Measurements from ENCODE around the gene DRD2.

DRD2 gene

GRCh38 chr11:113494021-113494420 lies 18.8 kb upstream of the DRD2 start:
- Histone ChIP-seq H3K4me2 (no peak overlapping the region), H3K36me3 (ENCODE audit: insufficient read depth) (no peaks in the 10 kb centered on the region), H3K4me3 (IDR thresholded peaks at IDR 0.05; ENCODE audit: insufficient read depth, low read depth, low read length) (no peak overlapping the region), H3K79me2 (ENCODE audit: insufficient read depth, low read depth) (no peaks in the 10 kb centered on the region), H3K9ac (no peak overlapping the region), H3K27me3 (ENCODE audit: insufficient read depth, low read depth) (no peaks in the 10 kb centered on the region), H4K20me1 (ENCODE audit: insufficient read depth) (no peaks in the 10 kb centered on the region), H3K4me1 (ENCODE audit: low read depth, poor library complexity, severe bottlenecking) (no peaks in the 10 kb centered on the region), H3K27ac (no peak overlapping the region), H2AFZ (ENCODE audit: low read depth) (no peak overlapping the region)
- no peak for TF ChIP-seq CTCF (conservative IDR thresholded peaks at IDR 0.05; ENCODE audit: low read depth, low read length)

GRCh38 chr11:113493206-113493605 lies 18.0 kb upstream of the DRD2 start:
- TF ChIP-seq CTCF (conservative IDR thresholded peaks at IDR 0.05; ENCODE audit: low read depth, low read length), result no peak
- H3K9ac ChIP-seq, result no peak overlapping the region
- no peaks in the 10 kb centered on the region for H3K27me3 ChIP-seq (ENCODE audit: insufficient read depth, low read depth)
- no peak overlapping the region for H2AFZ ChIP-seq (ENCODE audit: low read depth)
- H3K4me1 ChIP-seq (ENCODE audit: low read depth, poor library complexity, severe bottlenecking), result no peaks in the 10 kb centered on the region
- no peak overlapping the region for H3K4me3 ChIP-seq (IDR thresholded peaks at IDR 0.05; ENCODE audit: insufficient read depth, low read depth, low read length)
- H3K4me2 ChIP-seq, result no peak overlapping the region
- H3K79me2 ChIP-seq (ENCODE audit: insufficient read depth, low read depth), result no peaks in the 10 kb centered on the region
- H3K27ac ChIP-seq, result no peak overlapping the region
- no peaks in the 10 kb centered on the region for H3K36me3 ChIP-seq (ENCODE audit: insufficient read depth)
- H4K20me1 ChIP-seq (ENCODE audit: insufficient read depth), result no peaks in the 10 kb centered on the region

DNA sequence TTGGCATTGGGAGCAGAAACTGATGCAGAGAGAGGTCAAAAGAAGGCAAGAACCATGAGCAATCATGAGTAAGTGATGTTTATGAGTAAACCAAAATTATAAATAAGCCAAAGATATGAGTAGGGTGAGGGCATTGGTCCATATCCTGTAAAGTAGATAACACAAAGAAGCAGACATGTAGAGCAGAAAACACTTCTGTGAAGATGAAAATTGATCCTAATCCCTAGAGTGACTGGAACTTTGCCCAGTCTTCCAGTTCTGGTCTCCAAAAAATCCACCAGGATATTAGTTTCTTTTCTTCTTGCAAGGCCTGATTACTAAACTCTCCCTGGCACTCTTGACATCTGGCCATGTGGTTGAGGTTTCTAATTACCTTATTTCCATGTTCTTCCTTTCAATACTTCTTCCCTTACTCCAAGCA lies 13.7 kb upstream of the DRD2 start:
- Histone ChIP-seq H3K4me2 (no peak overlapping the region), H3K4me3 (IDR thresholded peaks at IDR 0.05; ENCODE audit: insufficient read depth, low read depth, low read length) (no peak overlapping the region), H3K79me2 (ENCODE audit: insufficient read depth, low read depth) (no peaks in the 10 kb centered on the region), H3K27ac (no peak overlapping the region), H3K9ac (no peak overlapping the region), H2AFZ (ENCODE audit: low read depth) (no peak overlapping the region), H4K20me1 (ENCODE audit: insufficient read depth) (no peaks in the 10 kb centered on the region), H3K36me3 (ENCODE audit: insufficient read depth) (no peaks in the 10 kb centered on the region), H3K4me1 (ENCODE audit: low read depth, poor library complexity, severe bottlenecking) (no peaks in the 10 kb centered on the region), H3K27me3 (ENCODE audit: insufficient read depth, low read depth) (no peaks in the 10 kb centered on the region)
- no peak for TF ChIP-seq CTCF (conservative IDR thresholded peaks at IDR 0.05; ENCODE audit: low read depth, low read length)

DNA sequence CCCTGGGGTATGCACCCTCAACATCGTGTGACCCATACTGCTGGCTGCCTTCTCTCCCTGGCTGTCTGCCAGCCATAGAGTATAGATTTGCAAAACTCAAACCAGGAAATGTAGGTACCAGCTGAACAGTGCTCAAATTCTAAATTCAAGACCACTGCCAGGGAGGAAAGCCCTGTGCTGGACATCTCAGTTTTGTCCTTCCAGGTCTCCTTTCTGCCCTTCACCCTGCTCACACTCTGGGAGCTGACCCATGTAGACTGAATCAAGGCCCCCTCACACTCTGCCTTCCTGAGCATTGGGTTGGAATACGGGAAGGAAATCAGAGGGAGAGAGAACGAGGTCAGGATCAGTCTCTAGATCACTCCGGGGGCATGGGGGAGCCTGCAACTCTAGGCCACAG lies 12.4 kb upstream of the DRD2 start:
- no peak overlapping the region for H3K27ac ChIP-seq
- no peaks in the 10 kb centered on the region for H4K20me1 ChIP-seq (ENCODE audit: insufficient read depth)
- H3K9ac ChIP-seq, result no peak overlapping the region
- H3K27me3 ChIP-seq (ENCODE audit: insufficient read depth, low read depth), result no peaks in the 10 kb centered on the region
- no peak overlapping the region for H2AFZ ChIP-seq (ENCODE audit: low read depth)
- TF ChIP-seq CTCF (conservative IDR thresholded peaks at IDR 0.05; ENCODE audit: low read depth, low read length), result no peak
- H3K4me1 ChIP-seq (ENCODE audit: low read depth, poor library complexity, severe bottlenecking), result no peaks in the 10 kb centered on the region
- H3K4me2 ChIP-seq, result no peak overlapping the region
- H3K36me3 ChIP-seq (ENCODE audit: insufficient read depth), result no peaks in the 10 kb centered on the region
- H3K4me3 ChIP-seq (IDR thresholded peaks at IDR 0.05; ENCODE audit: insufficient read depth, low read depth, low read length), result no peak overlapping the region
- H3K79me2 ChIP-seq (ENCODE audit: insufficient read depth, low read depth), result no peaks in the 10 kb centered on the region

- Histone ChIP-seq H3K4me3 (IDR thresholded peaks at IDR 0.05; ENCODE audit: insufficient read depth, low read depth, low read length) (no peak overlapping the region), H3K79me2 (ENCODE audit: insufficient read depth, low read depth) (no peaks in the 10 kb centered on the region), H3K27me3 (ENCODE audit: insufficient read depth, low read depth) (no peaks in the 10 kb centered on the region), H3K9ac (no peak overlapping the region), H4K20me1 (ENCODE audit: insufficient read depth) (no peaks in the 10 kb centered on the region), H3K4me1 (ENCODE audit: low read depth, poor library complexity, severe bottlenecking) (no peaks in the 10 kb centered on the region), H3K4me2 (no peak overlapping the region), H3K27ac (no peak overlapping the region), H2AFZ (ENCODE audit: low read depth) (no peak overlapping the region), H3K36me3 (ENCODE audit: insufficient read depth) (no peaks in the 10 kb centered on the region)
- no peak for TF ChIP-seq CTCF (conservative IDR thresholded peaks at IDR 0.05; ENCODE audit: low read depth, low read length)
Measured at GRCh38 chr11:113484223-113484622, 9.0 kb upstream of the DRD2 start.

Data from KMS-11 (cell line).